Esophagus squamous epithelium (tissue), 5 donors: Measurements from ENCODE around the gene NCKAP5. TPM values are rescaled to one million over a fixed set of nuclear protein-coding genes. Genes with fewer than 3 reads are reported as not detected.
A peak's percentile ranks its signal among the peaks of the same experiment; 100 is the strongest.

ENCODE experiments used
- DNase-seq: peaks from one replicate; lab custom pipeline; 2025; lab: John Stamatoyannopoulos, UW
- H3K27ac ChIP-seq, 4 donors: fragments of 200-600 bp; sonication (generic); one replicate each; pipeline ENCODE4 v1.5.1; 2016 to 2019; ENCODE audit warnings: mild to moderate bottlenecking in 1 of 4
- H3K27me3 ChIP-seq, 4 donors: fragments of 200-600 bp; sonication (generic); 1 replicate in 3 of 4; 2 replicates in 1 of 4; pipeline versions ENCODE4 v1.5.1 to v1.6.0; 2017 to 2021; ENCODE audit warnings: antibody characterized with exemption in 1 of 4
- H3K36me3 ChIP-seq, 3 donors: fragments of 200-600 bp; sonication (generic); one replicate each; pipeline ENCODE4 v1.5.1; 2016 to 2019
- H3K4me1 ChIP-seq, 3 donors: fragments of 200-600 bp; sonication (generic); one replicate each; pipeline ENCODE4 v1.5.1; 2017 to 2019
- H3K4me3 ChIP-seq, 4 donors: fragments of 200-600 bp; sonication (generic); 1 replicate in 3 of 4; 2 replicates in 1 of 4; pipeline ENCODE4 v1.5.1; 2016 to 2019; ENCODE audit warnings: mild to moderate bottlenecking in 2 of 4, moderate library complexity in 1 of 4
- H3K9me3 ChIP-seq, 3 donors: fragments of 200-600 bp; sonication (generic); one replicate each; pipeline ENCODE4 v1.5.1; 2016 to 2019
- POLR2A ChIP-seq, 4 donors: fragments of 450-650 bp; IDR thresholded peaks; one replicate each; pipeline ENCODE4 v1.6.1; 2017; ENCODE audit warnings: antibody characterized with exemption in 4 of 4, mild to moderate bottlenecking in 4 of 4, moderate library complexity in 3 of 4
- WGBS, 2 donors: methylation state at CpG; one replicate each; pipeline ENCODE4 v1.1.5; 2018; 5-methylcytosine and 5-hydroxymethylcytosine counted together
- intact Hi-C: fragments of 100-400 bp; cut with DNase I; formaldehyde crosslinking; loops from one replicate; pipeline ENCODE4 v1.15.0; 2022
- total RNA-seq, 4 donors: library from RNA; depleted of rRNA; stranded (reverse); fragments of >200 nt; gene quantifications; one replicate each; pipeline ENCODE4 v1.1.0, GENCODE V29; 2016
- TF ChIP-seq, protein P1 (sequence below), 6 experiments: fragments of 450-650 bp in 4 of 6; fragments of 200-600 bp in 2 of 6; sonication (generic) in 2 of 6; IDR thresholded peaks; one replicate each; pipeline ENCODE4 v1.5.1; 2016 to 2019; ENCODE audit warnings: antibody characterized with exemption in 6 of 6, mild to moderate bottlenecking in 4 of 6, moderate library complexity in 4 of 6
- donor health status: DM: yes; HTN: yes; CAD: no.

NCKAP5 gene
- total RNA-seq, 4 donors from 2014 or later, result 4.5 to 6.9 (median 5.3) TPM

DNA sequence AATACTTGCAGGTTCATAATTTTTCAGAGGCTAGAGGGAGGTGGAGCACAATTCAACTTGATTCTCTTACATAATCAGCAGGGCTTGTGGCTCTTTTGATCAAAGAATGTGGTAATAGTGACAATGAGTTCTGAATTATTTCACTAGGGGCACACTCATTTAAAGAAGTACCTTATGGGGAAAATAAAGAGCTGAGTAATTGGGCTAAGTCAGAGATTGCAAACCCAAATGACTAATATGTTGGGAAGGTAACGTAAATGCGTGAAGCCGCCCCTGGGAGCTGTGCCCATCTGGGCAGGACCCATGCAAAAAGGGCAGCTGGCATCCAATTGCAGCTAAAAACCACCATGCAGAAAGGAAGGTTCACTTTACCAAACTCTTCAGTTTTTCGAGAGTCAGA is 35.3 kb downstream of the NCKAP5 start:
- no peak for DNase-seq
- 45 to 69% methylated on average over 4 of the region's 4 CpGs for WGBS, 2 donors
- no peaks in the 10 kb centered on the region for H3K27me3 ChIP-seq
- no peaks in the 10 kb centered on the region for H3K36me3 ChIP-seq
- intact Hi-C loops, result no loop called here
- peaks cover 0 to 11% (median 0%) of the 10 kb centered on the region in 3 donors for H3K4me1 ChIP-seq
- H3K9me3 ChIP-seq, result no peaks in the 10 kb centered on the region
- TF ChIP-seq POLR2A (IDR thresholded peaks at IDR 0.05), result no peak
- TF ChIP-seq, protein P1, sequence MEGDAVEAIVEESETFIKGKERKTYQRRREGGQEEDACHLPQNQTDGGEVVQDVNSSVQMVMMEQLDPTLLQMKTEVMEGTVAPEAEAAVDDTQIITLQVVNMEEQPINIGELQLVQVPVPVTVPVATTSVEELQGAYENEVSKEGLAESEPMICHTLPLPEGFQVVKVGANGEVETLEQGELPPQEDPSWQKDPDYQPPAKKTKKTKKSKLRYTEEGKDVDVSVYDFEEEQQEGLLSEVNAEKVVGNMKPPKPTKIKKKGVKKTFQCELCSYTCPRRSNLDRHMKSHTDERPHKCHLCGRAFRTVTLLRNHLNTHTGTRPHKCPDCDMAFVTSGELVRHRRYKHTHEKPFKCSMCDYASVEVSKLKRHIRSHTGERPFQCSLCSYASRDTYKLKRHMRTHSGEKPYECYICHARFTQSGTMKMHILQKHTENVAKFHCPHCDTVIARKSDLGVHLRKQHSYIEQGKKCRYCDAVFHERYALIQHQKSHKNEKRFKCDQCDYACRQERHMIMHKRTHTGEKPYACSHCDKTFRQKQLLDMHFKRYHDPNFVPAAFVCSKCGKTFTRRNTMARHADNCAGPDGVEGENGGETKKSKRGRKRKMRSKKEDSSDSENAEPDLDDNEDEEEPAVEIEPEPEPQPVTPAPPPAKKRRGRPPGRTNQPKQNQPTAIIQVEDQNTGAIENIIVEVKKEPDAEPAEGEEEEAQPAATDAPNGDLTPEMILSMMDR (IDR thresholded peaks at IDR 0.05), result peak in 2 of 6 experiments; percentile 30 to 48
- H3K27ac ChIP-seq, result no peak overlapping the region
- no peak overlapping the region for H3K4me3 ChIP-seq

GRCh38 chr2:133531382-133531781 is 36.9 kb downstream of the NCKAP5 start:
- no peaks in the 10 kb centered on the region for H3K27me3 ChIP-seq
- no peak overlapping the region for H3K27ac ChIP-seq
- H3K36me3 ChIP-seq, result no peaks in the 10 kb centered on the region
- WGBS, 2 donors, result 58 to 75% methylated on average over 2 of the region's 2 CpGs
- intact Hi-C loops, result no loop called here
- no peak for DNase-seq
- no peak for TF ChIP-seq POLR2A (IDR thresholded peaks at IDR 0.05)
- H3K9me3 ChIP-seq, result no peaks in the 10 kb centered on the region
- H3K4me3 ChIP-seq, result no peak overlapping the region
- H3K4me1 ChIP-seq, result peaks cover 0 to 11% (median 0%) of the 10 kb centered on the region in 3 donors

- DNase-seq, result no peak
- H3K4me1 ChIP-seq, result peaks cover 0 to 11% (median 0%) of the 10 kb centered on the region in 3 donors
- intact Hi-C loops, result no loop called here
- TF ChIP-seq, protein P1 (IDR thresholded peaks at IDR 0.05), result no peak
- no peak for TF ChIP-seq POLR2A (IDR thresholded peaks at IDR 0.05)
- no peak overlapping the region for H3K27ac ChIP-seq
- H3K4me3 ChIP-seq, result no peak overlapping the region
- H3K27me3 ChIP-seq, result no peaks in the 10 kb centered on the region
- H3K9me3 ChIP-seq, result no peaks in the 10 kb centered on the region
- no peaks in the 10 kb centered on the region for H3K36me3 ChIP-seq
Observed at GRCh38 chr2:133530645-133531044, 37.6 kb downstream of the NCKAP5 start.

- H3K36me3 ChIP-seq, result no peaks in the 10 kb centered on the region
- H3K4me1 ChIP-seq, result no peaks in the 10 kb centered on the region
- H3K27me3 ChIP-seq, result no peaks in the 10 kb centered on the region
- H3K4me3 ChIP-seq, result no peak overlapping the region
- no peak for DNase-seq
- no peak overlapping the region for H3K27ac ChIP-seq
- intact Hi-C loops, result no loop called here
- no peak for TF ChIP-seq POLR2A (IDR thresholded peaks at IDR 0.05)
- TF ChIP-seq, protein P1 (IDR thresholded peaks at IDR 0.05), result no peak
- no peaks in the 10 kb centered on the region for H3K9me3 ChIP-seq
- 52 to 78% methylated on average over 3 of the region's 3 CpGs for WGBS, 2 donors
Observed at GRCh38 chr2:133526530-133527300, 41.5 kb downstream of the NCKAP5 start.

DNA sequence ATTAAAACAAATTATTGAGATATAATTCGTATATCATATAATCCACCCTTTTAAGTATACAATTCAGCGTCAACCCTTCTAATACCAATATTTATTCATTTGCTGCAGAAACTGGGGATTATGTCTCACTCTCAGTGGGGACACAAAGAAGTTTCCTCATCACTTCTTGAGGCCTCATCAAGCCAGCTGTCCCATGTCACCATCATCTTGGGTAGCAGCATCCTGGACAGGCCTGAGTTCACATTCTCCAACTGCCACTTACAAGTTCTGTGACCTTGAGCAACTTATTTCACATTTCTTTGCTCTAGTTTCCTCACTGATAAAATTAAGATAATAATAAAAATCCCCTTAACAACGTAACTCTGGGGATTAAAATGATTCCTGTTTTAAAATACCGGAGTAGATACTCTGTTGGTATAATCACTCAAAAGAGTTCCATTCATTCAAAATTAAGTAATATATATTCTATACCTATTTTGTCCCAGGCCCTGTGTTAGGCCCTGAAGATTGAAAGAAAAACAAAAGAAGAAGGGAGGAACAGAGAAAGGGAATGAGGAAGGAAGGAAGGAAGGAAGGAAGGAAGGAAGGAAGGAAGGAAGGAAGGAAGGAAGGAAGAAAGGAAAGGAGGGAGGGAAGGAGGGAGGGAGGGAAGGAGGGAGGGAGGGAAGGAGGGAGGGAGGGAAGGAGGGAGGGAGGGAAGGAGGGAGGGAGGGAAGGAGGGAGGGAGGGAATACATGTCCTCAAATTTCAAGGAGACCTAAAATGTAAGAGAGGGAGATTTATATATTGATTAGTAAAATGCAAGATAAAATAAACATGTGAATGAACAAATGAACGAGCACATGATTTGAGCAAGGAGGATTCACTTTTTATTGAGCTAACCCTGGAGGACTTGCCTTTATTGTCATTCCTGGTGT is 42.4 kb downstream of the NCKAP5 start:
- Histone ChIP-seq H3K27ac (no peak overlapping the region), H3K9me3 (no peaks in the 10 kb centered on the region), H3K27me3 (no peaks in the 10 kb centered on the region), H3K4me1 (no peaks in the 10 kb centered on the region), H3K36me3 (no peaks in the 10 kb centered on the region), H3K4me3 (no peak overlapping the region)
- TF ChIP-seq, protein P1 (IDR thresholded peaks at IDR 0.05), result no peak
- no peak for TF ChIP-seq POLR2A (IDR thresholded peaks at IDR 0.05)
- no peak for DNase-seq
- intact Hi-C loops, result no loop called here
- 77 to 85% methylated on average over 5 of the region's 5 CpGs for WGBS, 2 donors
